Measurements from ENCODE around the gene ARHGEF3.

Gene ARHGEF3

DNA sequence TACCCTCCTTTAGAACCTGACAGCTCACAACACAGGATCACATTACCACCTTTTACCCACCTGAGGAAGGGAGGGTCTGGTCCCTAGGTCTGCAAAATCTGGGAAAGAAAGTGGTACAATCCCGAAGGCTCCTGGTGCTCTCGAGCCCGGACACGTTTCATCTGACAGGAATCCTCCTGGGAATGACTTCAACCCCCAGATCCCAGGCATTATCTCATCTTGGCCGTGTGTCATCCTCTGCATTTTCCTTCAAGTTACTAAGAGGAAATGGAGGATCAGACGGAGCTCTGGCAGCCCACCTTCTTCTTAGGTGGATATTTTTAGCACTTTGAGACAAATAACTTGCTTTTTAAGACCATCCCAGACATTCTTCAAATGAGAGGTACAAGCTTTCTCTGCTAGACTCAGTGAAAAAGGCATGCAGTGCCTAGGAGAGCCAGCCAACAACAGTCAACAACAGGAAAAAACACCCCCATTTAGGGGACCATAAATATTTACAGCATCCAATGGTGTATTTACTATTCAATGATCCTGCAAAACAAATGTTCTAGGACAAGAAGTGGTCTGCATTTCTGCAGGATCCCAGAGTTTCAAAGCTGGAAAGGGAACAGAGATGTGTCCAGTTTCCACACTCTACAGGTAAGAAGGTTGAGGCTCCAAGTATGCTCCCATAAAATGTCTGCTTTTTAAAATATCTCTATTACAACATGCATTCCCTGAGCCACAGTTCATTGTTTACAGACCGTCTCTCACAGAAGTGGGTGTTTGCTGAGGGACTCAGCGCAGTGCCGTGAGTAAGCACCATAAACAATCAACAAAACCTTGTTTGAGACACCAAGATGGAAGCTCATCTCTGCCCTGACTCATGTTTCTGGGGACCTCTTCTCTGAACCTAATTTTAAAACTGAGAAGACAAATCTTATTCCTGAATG, 38.3 kb upstream of the ARHGEF3 start:
- ChIA-PET CTCF (interaction anchor here (1.4 to 1.8 kb wide), 2 partner anchors 41 to 150 kb away, joined by 8 to 9 read pairs; no protein-coding TSS in a partner anchor), POLR2A (no interaction called here)
- Histone ChIP-seq H3K4me3 (ENCODE audit: low read depth, low read length) (no peak overlapping the region), H3K27ac (ENCODE audit: extremely low read depth, low read depth, low read length) (no peak overlapping the region), H3K9me3 (ENCODE audit: control insufficient read depth, insufficient read depth, low read depth, low read length) (no peaks in the 10 kb centered on the region), H3K36me3 (ENCODE audit: control insufficient read depth in 2 of 2, insufficient read depth in 1 of 2, low read length in 2 of 2) (no peaks in the 10 kb centered on the region), H3K4me1 (ENCODE audit: control insufficient read depth, insufficient read depth, low read length) (no peaks in the 10 kb centered on the region)
- TF ChIP-seq IKZF3 (tag by site-specific recombination; IDR thresholded peaks at IDR 0.05) (no peak), OVOL3 (tag by site-specific recombination; IDR thresholded peaks at IDR 0.05) (no peak), ZNF837 (tag by site-specific recombination; IDR thresholded peaks at IDR 0.05) (no peak), ZNF16 (tag by site-specific recombination; IDR thresholded peaks at IDR 0.05; ENCODE audit: low read depth) (no peak), ZNF366 (tag by site-specific recombination; conservative IDR thresholded peaks at IDR 0.05) (peak; percentile 54), ZBTB1 (tag by site-specific recombination; IDR thresholded peaks at IDR 0.05) (no peak), PRDM1 (tag by site-specific recombination; IDR thresholded peaks at IDR 0.05) (peak; percentile 44; the same call in 1 of the 2 replicates), ZEB2 (tag by site-specific recombination; IDR thresholded peaks at IDR 0.05) (peak; percentile 45; the same call in 1 of the 2 replicates), ZNF19 (tag by site-specific recombination; IDR thresholded peaks at IDR 0.05; ENCODE audit: low read depth) (no peak), MYNN (tag by site-specific recombination; IDR thresholded peaks at IDR 0.05; ENCODE audit: borderline replicate concordance) (no peak), ZNF596 (tag by site-specific recombination; IDR thresholded peaks at IDR 0.05) (no peak), ZNF10 (tag by site-specific recombination; IDR thresholded peaks at IDR 0.05) (0 out of 2 replicates have a peak, but pooled peaks have one; percentile 41), ZNF560 (tag by site-specific recombination; IDR thresholded peaks at IDR 0.05; ENCODE audit: borderline replicate concordance) (no peak), ZNF658 (tag by site-specific recombination; IDR thresholded peaks at IDR 0.05) (no peak), ZNF169 (tag by site-specific recombination; IDR thresholded peaks at IDR 0.05) (no peak), KLF9 (tag by site-specific recombination; IDR thresholded peaks at IDR 0.05; ENCODE audit: low read depth) (no peak), ZNF394 (tag by site-specific recombination; IDR thresholded peaks at IDR 0.05; ENCODE audit: borderline replicate concordance) (no peak)
- TF ChIP-seq, protein P1, sequence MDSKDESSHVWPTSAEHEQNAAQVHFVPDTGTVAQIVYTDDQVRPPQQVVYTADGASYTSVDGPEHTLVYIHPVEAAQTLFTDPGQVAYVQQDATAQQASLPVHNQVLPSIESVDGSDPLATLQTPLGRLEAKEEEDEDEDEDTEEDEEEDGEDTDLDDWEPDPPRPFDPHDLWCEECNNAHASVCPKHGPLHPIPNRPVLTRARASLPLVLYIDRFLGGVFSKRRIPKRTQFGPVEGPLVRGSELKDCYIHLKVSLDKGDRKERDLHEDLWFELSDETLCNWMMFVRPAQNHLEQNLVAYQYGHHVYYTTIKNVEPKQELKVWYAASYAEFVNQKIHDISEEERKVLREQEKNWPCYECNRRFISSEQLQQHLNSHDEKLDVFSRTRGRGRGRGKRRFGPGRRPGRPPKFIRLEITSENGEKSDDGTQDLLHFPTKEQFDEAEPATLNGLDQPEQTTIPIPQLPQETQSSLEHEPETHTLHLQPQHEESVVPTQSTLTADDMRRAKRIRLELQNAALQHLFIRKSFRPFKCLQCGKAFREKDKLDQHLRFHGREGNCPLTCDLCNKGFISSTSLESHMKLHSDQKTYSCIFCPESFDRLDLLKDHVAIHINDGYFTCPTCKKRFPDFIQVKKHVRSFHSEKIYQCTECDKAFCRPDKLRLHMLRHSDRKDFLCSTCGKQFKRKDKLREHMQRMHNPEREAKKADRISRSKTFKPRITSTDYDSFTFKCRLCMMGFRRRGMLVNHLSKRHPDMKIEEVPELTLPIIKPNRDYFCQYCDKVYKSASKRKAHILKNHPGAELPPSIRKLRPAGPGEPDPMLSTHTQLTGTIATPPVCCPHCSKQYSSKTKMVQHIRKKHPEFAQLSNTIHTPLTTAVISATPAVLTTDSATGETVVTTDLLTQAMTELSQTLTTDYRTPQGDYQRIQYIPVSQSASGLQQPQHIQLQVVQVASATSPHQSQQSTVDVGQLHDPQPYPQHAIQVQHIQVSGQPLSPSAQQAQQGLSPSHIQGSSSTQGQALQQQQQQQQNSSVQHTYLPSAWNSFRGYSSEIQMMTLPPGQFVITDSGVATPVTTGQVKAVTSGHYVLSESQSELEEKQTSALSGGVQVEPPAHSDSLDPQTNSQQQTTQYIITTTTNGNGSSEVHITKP (tag by site-specific recombination; IDR thresholded peaks at IDR 0.05) = peak; percentile 76
- TF ChIP-seq, protein P2, sequence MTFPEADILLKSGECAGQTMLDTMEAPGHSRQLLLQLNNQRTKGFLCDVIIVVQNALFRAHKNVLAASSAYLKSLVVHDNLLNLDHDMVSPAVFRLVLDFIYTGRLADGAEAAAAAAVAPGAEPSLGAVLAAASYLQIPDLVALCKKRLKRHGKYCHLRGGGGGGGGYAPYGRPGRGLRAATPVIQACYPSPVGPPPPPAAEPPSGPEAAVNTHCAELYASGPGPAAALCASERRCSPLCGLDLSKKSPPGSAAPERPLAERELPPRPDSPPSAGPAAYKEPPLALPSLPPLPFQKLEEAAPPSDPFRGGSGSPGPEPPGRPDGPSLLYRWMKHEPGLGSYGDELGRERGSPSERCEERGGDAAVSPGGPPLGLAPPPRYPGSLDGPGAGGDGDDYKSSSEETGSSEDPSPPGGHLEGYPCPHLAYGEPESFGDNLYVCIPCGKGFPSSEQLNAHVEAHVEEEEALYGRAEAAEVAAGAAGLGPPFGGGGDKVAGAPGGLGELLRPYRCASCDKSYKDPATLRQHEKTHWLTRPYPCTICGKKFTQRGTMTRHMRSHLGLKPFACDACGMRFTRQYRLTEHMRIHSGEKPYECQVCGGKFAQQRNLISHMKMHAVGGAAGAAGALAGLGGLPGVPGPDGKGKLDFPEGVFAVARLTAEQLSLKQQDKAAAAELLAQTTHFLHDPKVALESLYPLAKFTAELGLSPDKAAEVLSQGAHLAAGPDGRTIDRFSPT (tag by site-specific recombination; IDR thresholded peaks at IDR 0.05) = no peak
- TF ChIP-seq, protein P3, sequence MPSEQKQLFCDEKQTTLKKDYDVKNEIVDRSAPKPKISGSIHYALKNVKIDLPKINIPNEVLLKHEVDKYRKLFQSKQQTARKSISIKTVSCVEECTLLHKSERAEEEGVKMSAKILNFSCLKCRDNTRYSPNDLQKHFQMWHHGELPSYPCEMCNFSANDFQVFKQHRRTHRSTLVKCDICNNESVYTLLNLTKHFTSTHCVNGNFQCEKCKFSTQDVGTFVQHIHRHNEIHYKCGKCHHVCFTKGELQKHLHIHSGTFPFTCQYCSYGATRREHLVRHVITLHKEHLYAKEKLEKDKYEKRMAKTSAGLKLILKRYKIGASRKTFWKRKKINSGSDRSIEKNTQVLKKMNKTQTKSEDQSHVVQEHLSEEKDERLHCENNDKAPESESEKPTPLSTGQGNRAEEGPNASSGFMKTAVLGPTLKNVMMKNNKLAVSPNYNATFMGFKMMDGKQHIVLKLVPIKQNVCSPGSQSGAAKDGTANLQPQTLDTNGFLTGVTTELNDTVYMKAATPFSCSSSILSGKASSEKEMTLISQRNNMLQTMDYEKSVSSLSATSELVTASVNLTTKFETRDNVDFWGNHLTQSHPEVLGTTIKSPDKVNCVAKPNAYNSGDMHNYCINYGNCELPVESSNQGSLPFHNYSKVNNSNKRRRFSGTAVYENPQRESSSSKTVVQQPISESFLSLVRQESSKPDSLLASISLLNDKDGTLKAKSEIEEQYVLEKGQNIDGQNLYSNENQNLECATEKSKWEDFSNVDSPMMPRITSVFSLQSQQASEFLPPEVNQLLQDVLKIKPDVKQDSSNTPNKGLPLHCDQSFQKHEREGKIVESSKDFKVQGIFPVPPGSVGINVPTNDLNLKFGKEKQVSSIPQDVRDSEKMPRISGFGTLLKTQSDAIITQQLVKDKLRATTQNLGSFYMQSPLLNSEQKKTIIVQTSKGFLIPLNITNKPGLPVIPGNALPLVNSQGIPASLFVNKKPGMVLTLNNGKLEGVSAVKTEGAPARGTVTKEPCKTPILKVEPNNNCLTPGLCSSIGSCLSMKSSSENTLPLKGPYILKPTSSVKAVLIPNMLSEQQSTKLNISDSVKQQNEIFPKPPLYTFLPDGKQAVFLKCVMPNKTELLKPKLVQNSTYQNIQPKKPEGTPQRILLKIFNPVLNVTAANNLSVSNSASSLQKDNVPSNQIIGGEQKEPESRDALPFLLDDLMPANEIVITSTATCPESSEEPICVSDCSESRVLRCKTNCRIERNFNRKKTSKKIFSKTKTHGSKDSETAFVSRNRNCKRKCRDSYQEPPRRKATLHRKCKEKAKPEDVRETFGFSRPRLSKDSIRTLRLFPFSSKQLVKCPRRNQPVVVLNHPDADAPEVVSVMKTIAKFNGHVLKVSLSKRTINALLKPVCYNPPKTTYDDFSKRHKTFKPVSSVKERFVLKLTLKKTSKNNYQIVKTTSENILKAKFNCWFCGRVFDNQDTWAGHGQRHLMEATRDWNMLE (tag by site-specific recombination; conservative IDR thresholded peaks at IDR 0.05; ENCODE audit: low read depth) = no peak
- TF ChIP-seq, protein P4, sequence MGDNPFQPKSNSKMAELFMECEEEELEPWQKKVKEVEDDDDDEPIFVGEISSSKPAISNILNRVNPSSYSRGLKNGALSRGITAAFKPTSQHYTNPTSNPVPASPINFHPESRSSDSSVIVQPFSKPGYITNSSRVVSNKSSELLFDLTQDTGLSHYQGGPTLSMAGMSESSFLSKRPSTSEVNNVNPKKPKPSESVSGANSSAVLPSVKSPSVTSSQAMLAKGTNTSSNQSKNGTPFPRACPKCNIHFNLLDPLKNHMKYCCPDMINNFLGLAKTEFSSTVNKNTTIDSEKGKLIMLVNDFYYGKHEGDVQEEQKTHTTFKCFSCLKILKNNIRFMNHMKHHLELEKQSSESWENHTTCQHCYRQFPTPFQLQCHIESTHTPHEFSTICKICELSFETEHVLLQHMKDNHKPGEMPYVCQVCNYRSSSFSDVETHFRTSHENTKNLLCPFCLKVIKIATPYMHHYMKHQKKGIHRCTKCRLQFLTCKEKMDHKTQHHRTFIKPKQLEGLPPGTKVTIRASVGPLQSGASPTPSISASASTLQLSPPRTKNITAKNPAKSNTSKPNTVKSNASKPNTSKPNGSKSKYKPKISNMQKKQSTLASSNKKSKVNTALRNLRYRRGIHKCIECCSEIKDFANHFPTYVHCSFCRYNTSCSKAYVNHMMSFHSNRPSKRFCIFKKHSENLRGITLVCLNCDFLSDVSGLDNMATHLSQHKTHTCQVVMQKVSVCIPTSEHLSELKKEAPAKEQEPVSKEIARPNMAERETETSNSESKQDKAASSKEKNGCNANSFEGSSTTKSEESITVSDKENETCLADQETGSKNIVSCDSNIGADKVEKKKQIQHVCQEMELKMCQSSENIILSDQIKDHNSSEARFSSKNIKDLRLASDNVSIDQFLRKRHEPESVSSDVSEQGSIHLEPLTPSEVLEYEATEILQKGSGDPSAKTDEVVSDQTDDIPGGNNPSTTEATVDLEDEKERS (tag by site-specific recombination; IDR thresholded peaks at IDR 0.05) = no peak

Measured in HEK293 (cell line).